Kidney (tissue), 14 donors: ENCODE measurements around the gene MAPKAP1. TPM values are rescaled to one million over a fixed set of nuclear protein-coding genes. Genes with fewer than 3 reads are reported as not detected.
"Not testable (repeated sequence)": the region's sequence is repeated elsewhere in the genome, so short reads cannot be mapped to it uniquely, and the experiment has no call there.

Experiments
- DNase-seq, 5 donors: peaks; one replicate each; pipeline ENCODE4 v3.0.0-alpha.2; 2013 to 2020
- FAIRE-seq: peaks from 2 replicates; lab custom pipeline; 2012; peaks lifted over from hg19 to GRCh38; lab: Jason Lieb, UNC
- H3K27ac ChIP-seq, 2 donors: one replicate each; pipeline ENCODE4 v1.7.0; 2013; ENCODE audit warnings: low read depth in 2 of 2, low read length in 2 of 2, inconsistent platforms in 1 of 2
- H3K27me3 ChIP-seq: one replicate; pipeline ENCODE4 v1.7.1; 2013; ENCODE audit warnings: low read length, inconsistent platforms; ENCODE audit not compliant: control insufficient read depth, insufficient read depth
- H3K36me3 ChIP-seq, 3 donors: one replicate each; pipeline versions ENCODE4 v1.7.0 to v1.7.1; 2013; ENCODE audit warnings: low read length in 3 of 3, control low read depth in 1 of 3, inconsistent platforms in 1 of 3; ENCODE audit not compliant: insufficient read depth in 3 of 3, control insufficient read depth in 2 of 3
- H3K4me1 ChIP-seq, 3 donors: one replicate each; pipeline versions ENCODE4 v1.7.0 to v1.7.1; 2013; ENCODE audit warnings: low read length in 3 of 3, inconsistent platforms in 1 of 3, low read depth in 1 of 3; ENCODE audit not compliant: control insufficient read depth in 2 of 3, insufficient read depth in 2 of 3
- H3K4me3 ChIP-seq, 3 donors: one replicate each; pipeline versions ENCODE4 v1.7.0 to v1.8.1; 2013; ENCODE audit warnings: low read length in 3 of 3, control low read depth in 1 of 3, inconsistent platforms in 1 of 3
- H3K9ac ChIP-seq, 3 donors: one replicate each; pipeline versions ENCODE4 v1.7.0 to v1.7.1; 2013; ENCODE audit warnings: low read length in 3 of 3, control low read depth in 1 of 3, inconsistent platforms in 1 of 3
- H3K9me3 ChIP-seq, 3 donors: one replicate each; pipeline versions ENCODE4 v1.7.0 to v1.7.1; 2013; ENCODE audit warnings: low read length in 3 of 3, control low read depth in 1 of 3, inconsistent platforms in 1 of 3; ENCODE audit not compliant: control insufficient read depth in 2 of 3, insufficient read depth in 1 of 3
- CTCF ChIP-seq: IDR thresholded peaks from 3 replicates; pipeline ENCODE4 v1.5.1; 2012; ENCODE audit warnings: mild to moderate bottlenecking, moderate library complexity, borderline replicate concordance; ENCODE audit not compliant: insufficient read depth; ENCODE audit errors: extremely low read depth
- intact Hi-C: fragments of 100-400 bp; cut with DNase I; formaldehyde crosslinking; loops from one replicate; pipeline ENCODE4 v1.11.1; 2022
- polyA plus RNA-seq: library from polyadenylated mRNA; stranded (reverse); fragments of 350-450 nt; fragmentation: Illumina TruSeq; extraction: RNeasy Lipid Tissue Mini Kit (QIAGEN cat#74804); gene quantifications from one replicate; pipeline ENCODE4 v1.2.3, GENCODE V29; 2014; ENCODE audit warnings: low read depth, low replicate concordance; ENCODE audit not compliant: insufficient read depth
- total RNA-seq: library from RNA; stranded (reverse); fragmentation: NEBNext Ultra II Directional; extraction: Animal tissue kit (Norgen Biotek cat#: 25700); gene quantifications from one replicate; pipeline ENCODE4 v1.2.1, GENCODE V29; 2021
- donor health status: control.
- donor health status: control.
- donor health status: control.
- donor health status: control.
- donor health status: control.
- donor health status: DM: yes; HTN: yes; CAD: no.
- donor health status: Normal renal cell carcinoma (clear cell type).

Gene MAPKAP1
- total and polyA plus RNA-seq, 2 donors from 2014 or later: 70.5 to 99.4 TPM

- H3K27ac ChIP-seq: no peak overlapping the region
- intact Hi-C loops: no loop called here
- H3K4me1 ChIP-seq: peaks cover 0 to 4% (median 0%) of the 10 kb centered on the region in 3 donors
- FAIRE-seq (no peak), DNase-seq (no peak)
- no peaks in the 10 kb centered on the region for H3K27me3 ChIP-seq
- H3K36me3 ChIP-seq: no peaks in the 10 kb centered on the region
- H3K4me3 ChIP-seq: no peak overlapping the region
- peaks cover 0 to 2% (median 0%) of the 10 kb centered on the region in 3 donors for H3K9me3 ChIP-seq
- H3K9ac ChIP-seq: no peak overlapping the region
- TF ChIP-seq CTCF: no peak
Observed at GRCh38 chr9:125574126-125574877, 132.7 kb downstream of the MAPKAP1 start.

- H3K4me1 ChIP-seq, H3K4me3 ChIP-seq, DNase-seq, H3K36me3 ChIP-seq, H3K27ac ChIP-seq, FAIRE-seq, H3K9me3 ChIP-seq, intact Hi-C loops, H3K27me3 ChIP-seq, H3K9ac ChIP-seq: not testable (repeated sequence)
Observed at GRCh38 chr9:125572461-125572860, 134.5 kb downstream of the MAPKAP1 start.

GRCh38 chr9:125571824-125572223, 135.2 kb downstream of the MAPKAP1 start:
- H3K9ac ChIP-seq, H3K36me3 ChIP-seq, intact Hi-C loops, FAIRE-seq, H3K27ac ChIP-seq, H3K4me1 ChIP-seq, H3K27me3 ChIP-seq, H3K4me3 ChIP-seq, H3K9me3 ChIP-seq, DNase-seq: not testable (repeated sequence)

GRCh38 chr9:125570246-125570645, 136.8 kb downstream of the MAPKAP1 start:
- Histone ChIP-seq H3K4me1 (no peaks in the 10 kb centered on the region), H3K9ac (no peak overlapping the region), H3K4me3 (no peak overlapping the region), H3K36me3 (no peaks in the 10 kb centered on the region), H3K27me3 (no peaks in the 10 kb centered on the region), H3K27ac (no peak overlapping the region), H3K9me3 (peaks cover 0 to 2% (median 0%) of the 10 kb centered on the region in 3 donors)
- FAIRE-seq (no peak), DNase-seq (no peak)
- no peak for TF ChIP-seq CTCF
- intact Hi-C loops: no loop called here
